ENCODE measurements around the gene UTS2R. TPM values are rescaled to one million over a fixed set of nuclear protein-coding genes. Genes with fewer than 3 reads are reported as not detected.

The UTS2R gene
- total and polyA plus RNA-seq, 8 donors: not detected

DNA sequence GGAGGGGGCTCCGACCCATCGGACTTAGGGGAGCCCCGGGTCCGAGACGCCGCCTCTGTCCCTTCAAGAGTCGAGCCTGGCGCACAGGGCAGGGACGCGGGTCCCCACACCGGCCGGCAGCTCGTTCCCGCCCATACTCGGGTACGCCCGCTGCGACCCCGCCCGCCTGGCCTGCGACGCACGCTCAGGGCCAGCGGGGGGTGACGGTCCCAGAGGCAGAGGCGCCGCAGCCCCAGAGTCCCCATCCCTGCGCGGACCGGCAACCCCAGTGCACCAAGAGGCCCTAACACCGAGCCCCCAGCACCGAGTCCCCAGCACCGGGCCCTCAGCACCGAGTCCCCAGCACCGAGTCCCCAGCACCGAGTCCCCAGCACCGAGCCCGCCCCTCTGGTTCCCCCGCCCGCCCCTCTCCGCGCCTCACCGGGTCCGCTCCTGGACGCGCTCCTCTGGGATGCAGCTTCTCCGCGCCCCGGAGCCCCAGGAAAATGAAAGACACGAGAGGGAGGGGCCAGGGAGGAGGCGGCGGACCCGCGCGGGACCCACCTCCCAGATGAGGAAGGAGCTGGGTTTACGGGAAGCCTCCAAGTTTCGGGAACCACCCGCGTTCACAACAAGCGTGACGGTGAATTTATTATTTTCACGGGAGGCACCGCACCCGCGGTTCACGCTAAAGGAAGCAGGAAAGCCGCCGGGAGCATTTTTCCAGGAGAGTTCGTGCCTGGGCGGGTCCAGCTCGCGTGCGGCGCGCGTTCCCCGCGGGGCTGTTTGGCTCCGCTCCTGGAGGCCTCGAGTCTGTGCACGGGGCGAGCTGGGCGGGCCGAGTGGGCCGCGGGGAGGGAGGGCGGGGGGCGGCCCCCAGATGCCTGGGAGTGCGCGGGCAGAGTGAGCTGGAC lies 38.0 kb upstream of the UTS2R start, which contains the start of gene SECTM1:
Gene SECTM1, minus strand, starts transcription at position 488 of the 893 bp plus-strand sequence. CDS start 6,526 bp downstream, outside the sequence.
- 1 to 6% (median 2%) methylated on average over 10 to 90 of the region's 90 CpGs for WGBS, 5 donors
- H3K36me3 ChIP-seq: no peaks in the 10 kb centered on the region
- TF ChIP-seq POLR2AphosphoS5 (IDR thresholded peaks at IDR 0.05) (peak in 2 of 3 donors; percentile 9 to 37), EP300 (IDR thresholded peaks at IDR 0.05) (no peak), POLR2A (IDR thresholded peaks at IDR 0.05) (no peak)
- TF ChIP-seq, protein P1, sequence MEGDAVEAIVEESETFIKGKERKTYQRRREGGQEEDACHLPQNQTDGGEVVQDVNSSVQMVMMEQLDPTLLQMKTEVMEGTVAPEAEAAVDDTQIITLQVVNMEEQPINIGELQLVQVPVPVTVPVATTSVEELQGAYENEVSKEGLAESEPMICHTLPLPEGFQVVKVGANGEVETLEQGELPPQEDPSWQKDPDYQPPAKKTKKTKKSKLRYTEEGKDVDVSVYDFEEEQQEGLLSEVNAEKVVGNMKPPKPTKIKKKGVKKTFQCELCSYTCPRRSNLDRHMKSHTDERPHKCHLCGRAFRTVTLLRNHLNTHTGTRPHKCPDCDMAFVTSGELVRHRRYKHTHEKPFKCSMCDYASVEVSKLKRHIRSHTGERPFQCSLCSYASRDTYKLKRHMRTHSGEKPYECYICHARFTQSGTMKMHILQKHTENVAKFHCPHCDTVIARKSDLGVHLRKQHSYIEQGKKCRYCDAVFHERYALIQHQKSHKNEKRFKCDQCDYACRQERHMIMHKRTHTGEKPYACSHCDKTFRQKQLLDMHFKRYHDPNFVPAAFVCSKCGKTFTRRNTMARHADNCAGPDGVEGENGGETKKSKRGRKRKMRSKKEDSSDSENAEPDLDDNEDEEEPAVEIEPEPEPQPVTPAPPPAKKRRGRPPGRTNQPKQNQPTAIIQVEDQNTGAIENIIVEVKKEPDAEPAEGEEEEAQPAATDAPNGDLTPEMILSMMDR (IDR thresholded peaks at IDR 0.05): no peak
- H3K9me3 ChIP-seq: no peaks in the 10 kb centered on the region
- H3K27me3 ChIP-seq: no peaks in the 10 kb centered on the region
- peak within 1 kb of the TSS; percentile 55 to 72 (median 65) for H3K4me3 ChIP-seq
- peak within 1 kb of the TSS; percentile 82 to 94 (median 83) for H3K27ac ChIP-seq
- DNase-seq: peak; percentile 60 to 82
- peaks cover 46 to 90% (median 80%) of the 10 kb centered on the region in 4 donors for H3K4me1 ChIP-seq
- intact Hi-C loops (cut with DNase I; ENCODE audit: low total_unique reads): no loop called here

DNA sequence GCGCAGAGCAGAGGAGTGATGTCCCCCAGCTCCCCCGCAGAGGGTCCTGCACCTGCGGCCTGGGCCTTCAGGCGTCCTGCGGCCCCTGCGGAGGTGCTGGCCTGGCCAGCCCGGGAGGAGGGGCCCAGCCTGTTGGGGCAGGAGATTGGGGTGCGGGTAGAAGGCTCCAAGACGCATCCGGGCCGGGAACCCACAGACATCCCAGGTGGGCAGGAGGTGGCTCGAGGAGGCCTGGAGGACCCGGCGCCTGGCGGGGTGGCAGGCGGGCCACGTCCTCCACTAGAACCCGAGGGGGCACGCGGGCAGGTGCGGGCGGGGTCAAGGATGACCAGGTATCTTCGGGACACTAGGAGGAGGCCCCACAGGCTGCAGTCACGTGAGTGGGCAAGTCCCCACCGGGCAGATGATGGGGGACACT lies 37.4 kb upstream of the UTS2R start:
- intact Hi-C loops (cut with DNase I; ENCODE audit: low total_unique reads): no loop called here
- Histone ChIP-seq H3K27ac (peak overlapping the region; percentile 82 to 94 (median 83)), H3K4me1 (peaks cover 48 to 89% (median 79%) of the 10 kb centered on the region in 4 donors), H3K9me3 (no peaks in the 10 kb centered on the region), H3K36me3 (no peaks in the 10 kb centered on the region), H3K27me3 (no peaks in the 10 kb centered on the region), H3K4me3 (peak overlapping the region; percentile 55 to 72 (median 65))
- WGBS, 5 donors: 55 to 70% (median 62%) methylated on average over 5 to 25 of the region's 25 CpGs
- TF ChIP-seq POLR2A (IDR thresholded peaks at IDR 0.05) (no peak), POLR2AphosphoS5 (IDR thresholded peaks at IDR 0.05) (no peak), EP300 (IDR thresholded peaks at IDR 0.05) (no peak)
- TF ChIP-seq, protein P1 (IDR thresholded peaks at IDR 0.05): no peak
- DNase-seq: no peak

DNA sequence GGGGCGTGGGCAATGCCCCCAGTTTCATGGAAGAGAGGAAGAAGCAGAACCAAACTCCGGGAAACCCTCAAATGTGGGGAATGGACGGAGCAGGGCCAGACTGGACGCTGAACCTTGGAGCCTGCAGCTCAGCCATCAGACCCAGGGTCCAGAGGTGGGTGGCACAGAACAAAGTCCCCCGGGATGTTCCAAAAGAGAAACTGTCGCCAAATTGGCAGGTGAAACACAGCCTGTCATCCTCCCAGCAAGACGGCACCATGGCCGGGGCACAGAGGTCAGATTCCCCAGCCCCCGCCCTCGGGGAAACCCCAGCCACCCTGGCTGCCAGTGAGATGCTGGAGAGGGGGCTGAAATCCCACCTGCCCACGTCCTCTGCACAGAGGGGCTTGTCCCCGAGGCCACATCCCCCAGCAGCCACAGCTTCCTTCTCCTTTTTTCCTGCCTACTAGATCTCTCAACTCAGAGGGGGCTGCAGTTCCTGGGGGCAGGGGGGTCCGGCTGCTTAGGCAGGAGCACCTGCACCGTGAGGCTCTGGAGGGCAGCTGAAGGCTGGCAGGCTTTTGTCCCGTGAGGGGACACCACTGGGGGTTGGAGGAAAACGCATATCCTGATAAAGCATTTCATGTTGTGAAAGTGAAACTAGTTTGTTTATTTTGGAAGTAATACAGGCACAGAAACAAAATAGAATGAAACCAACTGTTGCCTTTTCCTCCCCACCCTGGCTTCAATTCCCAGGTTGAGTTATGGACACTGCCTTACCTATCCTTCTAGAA lies 36.8 kb upstream of the UTS2R start:
- H3K36me3 ChIP-seq: no peaks in the 10 kb centered on the region
- H3K27ac ChIP-seq: peak overlapping the region; percentile 82 to 94 (median 83)
- peak overlapping the region; percentile 55 to 72 (median 65) for H3K4me3 ChIP-seq
- DNase-seq: peak in 1 of 2 donors; percentile 68
- WGBS, 5 donors: 20 to 31% (median 22%) methylated on average over 14 to 16 of the region's 16 CpGs
- H3K27me3 ChIP-seq: no peaks in the 10 kb centered on the region
- no peak for TF ChIP-seq EP300 (IDR thresholded peaks at IDR 0.05)
- TF ChIP-seq, protein P1 (IDR thresholded peaks at IDR 0.05): no peak
- TF ChIP-seq POLR2AphosphoS5 (IDR thresholded peaks at IDR 0.05): peak in 2 of 3 donors; percentile 10 to 50
- H3K9me3 ChIP-seq: no peaks in the 10 kb centered on the region
- peaks cover 53 to 89% (median 79%) of the 10 kb centered on the region in 4 donors for H3K4me1 ChIP-seq
- intact Hi-C loops (cut with DNase I; ENCODE audit: low total_unique reads): no loop called here

Measured in stomach (tissue), 9 donors.